Cardiac fibroblast (primary cell): ENCODE results near the gene CCNB3.

Experiments
- DNase-seq, 2 donors: peaks; one replicate each; pipeline versions ENCODE4 v3.0.0 to v3.0.0-alpha.2; 2010; ENCODE audit warnings: low read depth in 2 of 2
- H3K4me3 ChIP-seq, 2 donors: replicated peaks in 1 of 2; 1 replicate in 1 of 2; 2 replicates in 1 of 2; pipeline ENCODE4 v1.5.1; 2011; ENCODE audit warnings: low read depth in 2 of 2, low read length in 2 of 2, mild to moderate bottlenecking in 2 of 2, moderate library complexity in 1 of 2
- TF ChIP-seq, protein P1 (sequence below): IDR thresholded peaks from one replicate; pipeline ENCODE4 v1.5.1; 2011; ENCODE audit warnings: low read depth, mild to moderate bottlenecking, low read length, inconsistent platforms

The CCNB3 gene

GRCh38 chrX:50168241-50168687 lies 36.3 kb upstream of the CCNB3 start:
- TF ChIP-seq, protein P1, sequence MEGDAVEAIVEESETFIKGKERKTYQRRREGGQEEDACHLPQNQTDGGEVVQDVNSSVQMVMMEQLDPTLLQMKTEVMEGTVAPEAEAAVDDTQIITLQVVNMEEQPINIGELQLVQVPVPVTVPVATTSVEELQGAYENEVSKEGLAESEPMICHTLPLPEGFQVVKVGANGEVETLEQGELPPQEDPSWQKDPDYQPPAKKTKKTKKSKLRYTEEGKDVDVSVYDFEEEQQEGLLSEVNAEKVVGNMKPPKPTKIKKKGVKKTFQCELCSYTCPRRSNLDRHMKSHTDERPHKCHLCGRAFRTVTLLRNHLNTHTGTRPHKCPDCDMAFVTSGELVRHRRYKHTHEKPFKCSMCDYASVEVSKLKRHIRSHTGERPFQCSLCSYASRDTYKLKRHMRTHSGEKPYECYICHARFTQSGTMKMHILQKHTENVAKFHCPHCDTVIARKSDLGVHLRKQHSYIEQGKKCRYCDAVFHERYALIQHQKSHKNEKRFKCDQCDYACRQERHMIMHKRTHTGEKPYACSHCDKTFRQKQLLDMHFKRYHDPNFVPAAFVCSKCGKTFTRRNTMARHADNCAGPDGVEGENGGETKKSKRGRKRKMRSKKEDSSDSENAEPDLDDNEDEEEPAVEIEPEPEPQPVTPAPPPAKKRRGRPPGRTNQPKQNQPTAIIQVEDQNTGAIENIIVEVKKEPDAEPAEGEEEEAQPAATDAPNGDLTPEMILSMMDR: no peak
- DNase-seq: peak in 1 of 2 donors; percentile 31
- H3K4me3 ChIP-seq: no peak overlapping the region

DNA sequence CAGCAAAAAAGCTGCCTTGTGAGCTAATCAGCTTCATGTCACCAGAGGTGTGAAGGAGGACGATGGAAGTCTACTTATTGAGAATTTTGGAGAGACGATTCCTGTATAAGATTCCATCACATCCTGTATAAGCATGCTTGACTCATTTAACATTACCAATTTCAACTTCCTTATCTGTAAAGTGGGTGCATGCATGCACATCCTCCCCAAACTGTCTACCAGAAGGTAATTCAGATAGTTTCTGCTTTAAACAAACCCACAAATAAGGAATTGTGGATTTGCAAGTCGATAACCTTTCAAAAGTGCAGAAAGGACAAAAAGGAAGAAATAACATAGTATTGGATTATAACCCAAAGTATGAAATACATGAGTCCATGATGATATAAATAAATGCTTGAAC lies 34.8 kb upstream of the CCNB3 start:
- TF ChIP-seq, protein P1: no peak
- no peak for DNase-seq
- H3K4me3 ChIP-seq: no peak overlapping the region

- TF ChIP-seq, protein P1: no peak
- no peak for DNase-seq
- H3K4me3 ChIP-seq: no peak overlapping the region
These were observed 24.3 kb upstream of the CCNB3 start for GRCh38 chrX:50180073-50180940.

GRCh38 chrX:50183891-50184290 lies 20.7 kb upstream of the CCNB3 start:
- TF ChIP-seq, protein P1: no peak
- no peak for DNase-seq
- H3K4me3 ChIP-seq: no peak overlapping the region

GRCh38 chrX:50188859-50189600 lies 15.5 kb upstream of the CCNB3 start:
- TF ChIP-seq, protein P1: no peak
- no peak overlapping the region for H3K4me3 ChIP-seq
- no peak for DNase-seq

DNA sequence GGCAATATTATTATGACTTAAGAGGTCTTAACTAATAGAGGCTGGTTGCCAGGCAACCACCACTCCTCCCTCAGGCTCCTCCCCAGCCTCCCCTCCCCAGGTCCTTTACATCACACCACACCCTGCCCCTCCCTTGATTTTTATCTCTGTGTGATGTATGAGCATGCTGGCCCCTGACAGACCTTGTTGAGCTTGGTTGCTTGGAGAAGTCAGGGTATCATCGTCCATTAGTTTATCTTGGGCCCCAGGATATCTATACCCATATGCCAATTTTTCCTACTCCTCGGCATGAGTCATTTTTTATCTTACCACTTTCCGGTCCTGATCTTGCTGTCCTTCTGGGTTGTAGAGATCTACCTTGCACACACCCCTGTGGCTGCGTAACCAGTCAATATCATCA lies 6.2 kb upstream of the CCNB3 start:
- TF ChIP-seq, protein P1: no peak
- H3K4me3 ChIP-seq: no peak overlapping the region
- no peak for DNase-seq
